Gastrocnemius medialis (tissue), 4 donors: ENCODE data around the gene GABRB1.

Experiments used
- POLR2A ChIP-seq, 2 donors: fragments of 450-650 bp; IDR thresholded peaks; one replicate each; pipeline ENCODE4 v1.6.1; 2017; ENCODE audit warnings: antibody characterized with exemption in 2 of 2, mild to moderate bottlenecking in 2 of 2, moderate library complexity in 2 of 2
- TF ChIP-seq, protein P1 (sequence below), 5 experiments: fragments of 450-650 bp in 3 of 5; fragments of 200-600 bp in 2 of 5; sonication (generic) in 2 of 5; IDR thresholded peaks in 4 of 5; conservative IDR thresholded peaks in 1 of 5; 1 replicate in 4 of 5; 2 replicates in 1 of 5; pipeline ENCODE4 v1.5.1; 2016 to 2019; ENCODE audit warnings: antibody characterized with exemption in 5 of 5, mild to moderate bottlenecking in 3 of 5, moderate library complexity in 3 of 5

DNA sequence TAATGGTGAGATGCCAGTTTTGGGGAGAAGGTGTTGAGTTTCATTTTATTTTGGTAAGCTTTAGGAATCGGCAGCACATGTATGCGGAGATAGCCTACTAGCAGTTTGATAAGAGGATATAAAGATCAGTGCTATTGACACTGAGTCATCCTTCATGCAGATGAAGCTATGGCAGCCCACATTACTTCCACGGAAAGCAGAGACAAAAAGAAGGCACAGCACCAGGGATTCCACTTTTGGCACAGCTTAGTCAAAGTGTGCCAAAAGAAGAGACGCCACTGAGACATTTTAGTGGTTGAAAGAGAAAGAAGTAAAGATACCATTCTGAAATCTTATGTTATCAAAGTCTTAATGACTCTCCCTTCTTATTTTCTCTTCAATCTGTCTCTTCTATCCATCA lies 103.8 kb downstream of the GABRB1 start:
- TF ChIP-seq, protein P1, sequence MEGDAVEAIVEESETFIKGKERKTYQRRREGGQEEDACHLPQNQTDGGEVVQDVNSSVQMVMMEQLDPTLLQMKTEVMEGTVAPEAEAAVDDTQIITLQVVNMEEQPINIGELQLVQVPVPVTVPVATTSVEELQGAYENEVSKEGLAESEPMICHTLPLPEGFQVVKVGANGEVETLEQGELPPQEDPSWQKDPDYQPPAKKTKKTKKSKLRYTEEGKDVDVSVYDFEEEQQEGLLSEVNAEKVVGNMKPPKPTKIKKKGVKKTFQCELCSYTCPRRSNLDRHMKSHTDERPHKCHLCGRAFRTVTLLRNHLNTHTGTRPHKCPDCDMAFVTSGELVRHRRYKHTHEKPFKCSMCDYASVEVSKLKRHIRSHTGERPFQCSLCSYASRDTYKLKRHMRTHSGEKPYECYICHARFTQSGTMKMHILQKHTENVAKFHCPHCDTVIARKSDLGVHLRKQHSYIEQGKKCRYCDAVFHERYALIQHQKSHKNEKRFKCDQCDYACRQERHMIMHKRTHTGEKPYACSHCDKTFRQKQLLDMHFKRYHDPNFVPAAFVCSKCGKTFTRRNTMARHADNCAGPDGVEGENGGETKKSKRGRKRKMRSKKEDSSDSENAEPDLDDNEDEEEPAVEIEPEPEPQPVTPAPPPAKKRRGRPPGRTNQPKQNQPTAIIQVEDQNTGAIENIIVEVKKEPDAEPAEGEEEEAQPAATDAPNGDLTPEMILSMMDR (IDR thresholded peaks at IDR 0.05 in 4 of 5, conservative IDR thresholded peaks at IDR 0.05 in 1 of 5): no peak
- TF ChIP-seq POLR2A (IDR thresholded peaks at IDR 0.05): no peak
